Choroid plexus epithelial cell (primary cell): Measurements from ENCODE around the gene ZSWIM6.

Experiments used
- DNase-seq: peaks from one replicate; pipeline ENCODE4 v3.0.0-alpha.2; 2010; ENCODE audit warnings: low read depth
- H3K4me3 ChIP-seq: 2 replicates; pipeline ENCODE4 v1.5.1; 2011; ENCODE audit warnings: low read depth, mild to moderate bottlenecking, control low read depth, low read length, moderate library complexity
- TF ChIP-seq, protein P1 (sequence below): conservative IDR thresholded peaks from 2 replicates; pipeline ENCODE4 v1.5.1; 2011; ENCODE audit warnings: low read depth, mild to moderate bottlenecking, control low read depth, inconsistent platforms, low read length, moderate library complexity

Gene ZSWIM6

DNA sequence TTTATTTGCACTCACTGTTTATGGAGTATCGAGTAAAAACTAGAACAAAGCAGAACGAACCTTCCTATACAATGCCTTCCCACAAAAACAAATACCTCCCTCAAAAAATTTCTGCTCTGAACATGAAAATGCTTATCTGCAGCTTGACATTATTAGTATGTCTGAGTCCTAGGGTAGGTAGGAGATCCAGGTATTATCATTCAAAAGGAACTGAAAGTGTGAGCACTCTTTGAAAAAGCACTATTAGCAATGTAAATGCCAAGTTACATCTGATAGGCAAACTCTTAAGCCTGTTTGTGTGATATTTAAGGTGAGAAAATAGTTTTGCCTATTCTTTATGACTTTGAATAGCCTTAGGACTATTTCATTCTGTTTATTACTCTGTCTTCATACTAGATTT lies 47.6 kb downstream of the ZSWIM6 start:
- DNase-seq = no peak
- TF ChIP-seq, protein P1, sequence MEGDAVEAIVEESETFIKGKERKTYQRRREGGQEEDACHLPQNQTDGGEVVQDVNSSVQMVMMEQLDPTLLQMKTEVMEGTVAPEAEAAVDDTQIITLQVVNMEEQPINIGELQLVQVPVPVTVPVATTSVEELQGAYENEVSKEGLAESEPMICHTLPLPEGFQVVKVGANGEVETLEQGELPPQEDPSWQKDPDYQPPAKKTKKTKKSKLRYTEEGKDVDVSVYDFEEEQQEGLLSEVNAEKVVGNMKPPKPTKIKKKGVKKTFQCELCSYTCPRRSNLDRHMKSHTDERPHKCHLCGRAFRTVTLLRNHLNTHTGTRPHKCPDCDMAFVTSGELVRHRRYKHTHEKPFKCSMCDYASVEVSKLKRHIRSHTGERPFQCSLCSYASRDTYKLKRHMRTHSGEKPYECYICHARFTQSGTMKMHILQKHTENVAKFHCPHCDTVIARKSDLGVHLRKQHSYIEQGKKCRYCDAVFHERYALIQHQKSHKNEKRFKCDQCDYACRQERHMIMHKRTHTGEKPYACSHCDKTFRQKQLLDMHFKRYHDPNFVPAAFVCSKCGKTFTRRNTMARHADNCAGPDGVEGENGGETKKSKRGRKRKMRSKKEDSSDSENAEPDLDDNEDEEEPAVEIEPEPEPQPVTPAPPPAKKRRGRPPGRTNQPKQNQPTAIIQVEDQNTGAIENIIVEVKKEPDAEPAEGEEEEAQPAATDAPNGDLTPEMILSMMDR = no peak
- no peak overlapping the region for H3K4me3 ChIP-seq

DNA sequence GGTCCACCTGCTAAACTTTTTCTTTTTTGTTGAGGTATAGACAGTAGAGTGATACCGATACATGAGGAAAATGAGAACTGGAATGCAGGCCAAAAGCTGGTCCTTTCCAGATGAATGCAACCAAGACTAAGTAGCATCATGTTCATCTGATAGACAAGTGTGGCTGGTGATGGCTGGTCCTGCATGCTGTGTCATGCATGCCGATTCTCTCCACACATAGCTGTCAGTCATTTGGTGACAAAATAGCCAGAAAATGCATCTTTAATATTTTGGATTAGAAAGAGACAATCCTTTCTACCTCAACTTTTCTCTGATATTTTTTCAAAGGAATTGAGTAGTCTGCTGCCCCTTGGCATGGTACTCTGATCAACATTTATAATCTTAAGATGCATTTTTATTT lies 49.9 kb downstream of the ZSWIM6 start:
- DNase-seq = no peak
- TF ChIP-seq, protein P1 = no peak
- no peak overlapping the region for H3K4me3 ChIP-seq

DNA sequence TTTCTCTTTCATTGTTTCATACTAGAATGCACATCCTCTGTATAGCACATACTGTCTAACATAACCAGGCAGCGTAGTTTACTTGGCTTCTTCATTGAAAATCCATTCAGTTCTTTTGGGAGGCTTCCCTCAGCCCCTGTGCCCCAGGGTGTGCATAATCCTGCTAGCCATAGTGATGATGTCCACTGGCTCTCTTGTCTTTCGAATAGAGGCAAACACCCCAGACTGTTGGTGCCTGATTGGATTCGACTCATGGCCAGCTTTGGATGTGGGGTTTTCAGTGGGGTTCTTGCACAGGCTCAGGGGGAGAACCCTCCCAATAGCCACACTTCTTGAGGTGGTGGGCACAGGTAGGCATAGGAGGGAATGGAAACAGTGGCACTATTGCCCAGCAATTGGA lies 53.6 kb downstream of the ZSWIM6 start:
- TF ChIP-seq, protein P1 = no peak
- DNase-seq = no peak
- no peak overlapping the region for H3K4me3 ChIP-seq

DNA sequence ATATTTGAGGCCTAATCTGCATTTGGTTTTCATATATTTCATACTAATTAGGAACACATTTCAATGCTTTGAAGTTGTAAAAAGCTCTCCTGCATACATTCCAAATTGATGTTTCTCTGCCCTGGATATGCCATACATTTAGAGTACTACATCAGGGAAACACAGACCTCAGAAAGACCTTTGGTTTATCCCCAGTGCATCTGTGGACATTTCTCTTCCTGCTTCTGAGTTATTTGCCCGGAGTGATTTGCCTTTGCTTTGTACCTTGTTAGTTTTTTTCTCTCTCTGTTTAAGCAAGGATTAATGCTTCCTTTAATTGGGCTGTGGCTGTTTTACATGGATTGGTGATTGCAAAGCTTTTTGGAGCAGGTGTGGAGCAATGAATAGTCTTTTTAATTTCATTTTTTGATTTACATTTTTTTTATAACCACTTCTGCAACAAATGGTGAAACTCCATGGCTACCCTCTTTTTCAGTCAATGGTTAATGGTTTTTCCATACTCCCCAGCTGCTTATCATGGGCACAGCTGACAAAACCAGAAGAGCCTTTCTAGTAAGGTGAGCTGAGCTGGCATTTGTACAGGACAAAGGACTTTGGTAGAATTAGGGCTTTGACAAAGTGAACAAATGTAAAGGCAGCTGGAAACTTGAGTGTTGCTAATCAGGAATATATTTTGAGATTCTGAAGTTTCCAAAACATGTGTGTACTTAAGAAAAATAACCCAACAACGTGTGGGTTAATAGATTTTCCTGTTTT lies 54.2 kb downstream of the ZSWIM6 start:
- no peak for DNase-seq
- H3K4me3 ChIP-seq = no peak overlapping the region
- TF ChIP-seq, protein P1 = no peak

DNA sequence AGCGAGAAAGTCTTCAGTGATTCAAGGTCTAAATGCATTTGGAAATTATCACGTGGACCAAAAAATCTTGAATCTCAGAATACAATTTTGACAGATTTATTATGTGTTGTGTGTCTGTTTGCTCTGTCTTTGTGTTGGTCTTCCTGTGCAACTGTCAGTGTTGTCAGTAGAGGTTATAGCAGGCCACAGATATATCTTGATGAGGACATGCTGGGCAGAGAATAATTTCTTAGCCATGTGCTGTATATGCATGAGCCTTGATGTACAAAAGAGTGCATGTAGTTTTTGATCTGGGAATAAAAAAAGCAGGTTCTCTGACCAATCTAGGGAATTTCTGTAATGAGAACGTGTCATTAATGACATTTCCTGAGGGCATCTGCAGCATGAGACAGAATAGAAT lies 57.6 kb downstream of the ZSWIM6 start:
- H3K4me3 ChIP-seq = no peak overlapping the region
- TF ChIP-seq, protein P1 = no peak
- DNase-seq = no peak

DNA sequence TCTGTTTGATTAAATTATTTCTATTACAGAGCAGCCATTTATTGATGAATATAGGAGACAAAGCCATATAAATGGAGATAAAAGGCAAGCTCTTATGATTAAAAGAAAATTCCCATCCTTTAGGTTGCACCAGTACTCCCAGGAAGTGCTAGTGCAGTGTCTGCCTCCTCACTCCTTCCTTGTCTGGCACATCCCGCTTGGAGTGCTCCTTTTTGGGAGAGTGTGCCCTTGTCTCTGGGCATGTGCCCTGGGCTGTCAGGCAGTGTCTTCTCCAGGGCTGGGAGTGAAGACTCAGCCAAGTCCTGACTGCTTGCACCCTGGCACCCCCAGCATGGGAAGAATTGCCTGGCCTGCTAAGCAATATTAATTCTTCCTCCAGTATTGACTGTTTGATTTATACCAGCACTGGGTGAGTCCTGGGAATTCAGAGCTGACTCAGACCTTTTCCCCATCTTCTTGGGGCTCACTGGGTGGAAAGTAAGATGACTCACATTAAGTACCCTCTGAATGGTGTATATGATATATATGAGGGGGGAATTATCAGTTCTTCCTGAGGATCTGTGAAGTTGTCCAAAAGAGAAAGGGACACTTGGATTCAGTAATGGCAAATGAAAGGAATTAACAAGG lies 62.1 kb downstream of the ZSWIM6 start:
- TF ChIP-seq, protein P1 = no peak
- DNase-seq = no peak
- no peak overlapping the region for H3K4me3 ChIP-seq

DNA sequence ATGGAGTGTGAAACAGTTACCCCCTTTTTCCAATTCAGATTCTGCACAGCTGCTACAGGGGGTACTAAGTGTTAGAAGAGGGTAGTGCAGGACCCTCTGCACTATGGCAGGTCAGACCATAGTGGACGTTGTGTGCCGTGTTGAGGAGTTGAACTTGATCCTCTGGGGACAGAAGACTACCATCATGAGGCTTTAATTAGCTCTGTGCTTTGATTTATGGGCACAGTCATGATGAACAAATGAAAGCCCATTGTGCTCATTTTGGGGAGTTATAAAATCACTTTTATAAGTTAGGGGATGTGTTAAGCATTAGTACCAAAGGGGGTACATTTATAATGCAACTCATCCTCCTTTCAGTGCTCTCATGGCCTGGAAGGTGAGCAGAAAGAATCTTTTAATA lies 62.7 kb downstream of the ZSWIM6 start:
- no peak for DNase-seq
- TF ChIP-seq, protein P1 = no peak
- H3K4me3 ChIP-seq = no peak overlapping the region
